NCI-H146 (cell line): ENCODE measurements around the gene OR2W1.
A peak's percentile ranks its signal among the peaks of the same experiment; 100 is the strongest.

ENCODE experiments used
- DNase-seq: peaks from one replicate; lab custom pipeline; 2025; lab: John Stamatoyannopoulos, UW

Gene OR2W1

GRCh38 chr6:29045075-29045474, at the start of gene OR2W1:
Gene OR2W1 (minus strand): TSS chr6:29045175. CDS start chr6:29045175, 0 bp downstream.
- DNase-seq, result no peak

- DNase-seq, result no peak
These were observed 48.0 kb upstream of the OR2W1 start for GRCh38 chr6:29092957-29093356.

GRCh38 chr6:29087213-29087612, 42.2 kb upstream of the OR2W1 start, which contains the start of gene OR2B3:
Gene OR2B3 (minus strand): TSS chr6:29087313. CDS start chr6:29087248, 65 bp downstream.
- no peak for DNase-seq

- DNase-seq, result no peak
These were observed 37.5 kb upstream of the OR2W1 start for GRCh38 chr6:29082457-29082856.

GRCh38 chr6:29081312-29081711, 36.3 kb upstream of the OR2W1 start:
- no peak for DNase-seq

- DNase-seq, result no peak
These were observed 34.2 kb upstream of the OR2W1 start for GRCh38 chr6:29079203-29079602.

- DNase-seq, result peak; percentile 16
These were observed 27.1 kb upstream of the OR2W1 start for GRCh38 chr6:29071831-29072723.

GRCh38 chr6:29051680-29052079, 6.7 kb upstream of the OR2W1 start:
- no peak for DNase-seq

GRCh38 chr6:29035951-29036350, 9.0 kb downstream of the OR2W1 start:
- no peak for DNase-seq

- DNase-seq, result no peak
These were observed 16.2 kb downstream of the OR2W1 start for GRCh38 chr6:29028821-29029220.

GRCh38 chr6:29025927-29026585, 18.9 kb downstream of the OR2W1 start:
- no peak for DNase-seq

- DNase-seq, result no peak
These were observed 23.5 kb downstream of the OR2W1 start for GRCh38 chr6:29021434-29021833.

- DNase-seq, result no peak
These were observed 25.3 kb downstream of the OR2W1 start for GRCh38 chr6:29019629-29020028.

- DNase-seq, result no peak
These were observed 27.6 kb downstream of the OR2W1 start for GRCh38 chr6:29017428-29017802.

GRCh38 chr6:29016559-29017427, 28.2 kb downstream of the OR2W1 start:
- DNase-seq, result peak; percentile 57

GRCh38 chr6:29014729-29015608, 30.0 kb downstream of the OR2W1 start:
- DNase-seq, result no peak

GRCh38 chr6:29011276-29011734, 33.7 kb downstream of the OR2W1 start:
- DNase-seq, result peak; percentile 65

- DNase-seq, result no peak
These were observed 35.6 kb downstream of the OR2W1 start for GRCh38 chr6:29009358-29009757.

GRCh38 chr6:29008089-29008488, 36.9 kb downstream of the OR2W1 start:
- DNase-seq, result no peak

- peak; percentile 16 for DNase-seq
These were observed 39.6 kb downstream of the OR2W1 start, which contains the start of gene ZNF311 for GRCh38 chr6:29005183-29005885. Gene ZNF311 (minus strand): TSS chr6:29005315. CDS start chr6:29003954, 1,361 bp downstream.
